ENCODE measurements around the gene ZNF277.

ZNF277 gene

GRCh38 chr7:112234147-112234546, 27.7 kb downstream of the ZNF277 start (continued):
- no peak for TF ChIP-seq CREB5 (CRISPR knock-in tag; IDR thresholded peaks at IDR 0.05; ENCODE audit: low read depth)

GRCh38 chr7:112236597-112236996, 30.1 kb downstream of the ZNF277 start:
- TF ChIP-seq ZC3H10 (CRISPR knock-in tag; IDR thresholded peaks at IDR 0.05) (no peak), ZFP3 (CRISPR knock-in tag; IDR thresholded peaks at IDR 0.05) (no peak), CREB5 (CRISPR knock-in tag; IDR thresholded peaks at IDR 0.05; ENCODE audit: low read depth) (no peak), ZNF565 (CRISPR knock-in tag; conservative IDR thresholded peaks at IDR 0.05; ENCODE audit: low read depth) (no peak), BACH2 (CRISPR knock-in tag; IDR thresholded peaks at IDR 0.05; ENCODE audit: borderline replicate concordance) (no peak), CSRNP3 (CRISPR knock-in tag; IDR thresholded peaks at IDR 0.05) (no peak), GLIS3 (CRISPR knock-in tag; IDR thresholded peaks at IDR 0.05) (no peak), PATZ1 (CRISPR knock-in tag; IDR thresholded peaks at IDR 0.05; ENCODE audit: borderline replicate concordance) (no peak), POU6F1 (CRISPR knock-in tag; IDR thresholded peaks at IDR 0.05; ENCODE audit: borderline replicate concordance, low read depth) (no peak), OSR1 (CRISPR knock-in tag; IDR thresholded peaks at IDR 0.05) (no peak), SNAI2 (CRISPR knock-in tag; IDR thresholded peaks at IDR 0.05) (no peak), RARB (CRISPR knock-in tag; IDR thresholded peaks at IDR 0.05) (no peak)
- ATAC-seq: no peak

- TF ChIP-seq POU6F1 (CRISPR knock-in tag; IDR thresholded peaks at IDR 0.05; ENCODE audit: borderline replicate concordance, low read depth) (no peak), RARB (CRISPR knock-in tag; IDR thresholded peaks at IDR 0.05) (no peak), ZFP3 (CRISPR knock-in tag; IDR thresholded peaks at IDR 0.05) (no peak), CSDC2 (CRISPR knock-in tag; IDR thresholded peaks at IDR 0.05) (no peak), ESRRG (CRISPR knock-in tag; IDR thresholded peaks at IDR 0.05) (no peak), ZNF8 (CRISPR knock-in tag; IDR thresholded peaks at IDR 0.05) (no peak), ZNF70 (CRISPR knock-in tag; IDR thresholded peaks at IDR 0.05) (no peak), PPARA (CRISPR knock-in tag; IDR thresholded peaks at IDR 0.05; ENCODE audit: borderline replicate concordance) (no peak)
- ATAC-seq: no peak
These were observed 31.8 kb downstream of the ZNF277 start for GRCh38 chr7:112238330-112238729.

- no peak for ATAC-seq
- TF ChIP-seq ZNF565 (CRISPR knock-in tag; conservative IDR thresholded peaks at IDR 0.05; ENCODE audit: low read depth) (no peak), ZFP3 (CRISPR knock-in tag; IDR thresholded peaks at IDR 0.05) (no peak), POU6F1 (CRISPR knock-in tag; IDR thresholded peaks at IDR 0.05; ENCODE audit: borderline replicate concordance, low read depth) (no peak), PPARA (CRISPR knock-in tag; IDR thresholded peaks at IDR 0.05; ENCODE audit: borderline replicate concordance) (no peak), OSR1 (CRISPR knock-in tag; IDR thresholded peaks at IDR 0.05) (no peak), ZNF8 (CRISPR knock-in tag; IDR thresholded peaks at IDR 0.05) (no peak), TCF4 (CRISPR knock-in tag; IDR thresholded peaks at IDR 0.05; ENCODE audit: borderline replicate concordance) (no peak), ZC3H10 (CRISPR knock-in tag; IDR thresholded peaks at IDR 0.05) (no peak), BACH2 (CRISPR knock-in tag; IDR thresholded peaks at IDR 0.05; ENCODE audit: borderline replicate concordance) (no peak)
These were observed 32.5 kb downstream of the ZNF277 start for GRCh38 chr7:112238852-112239610.

All from SK-N-SH treated with all-trans-retinoic acid at 6 μM for 48 hours (cell line).